Upper lobe of left lung (tissue), 6 donors: ENCODE results near the gene TAP2. TPM values are rescaled to one million over a fixed set of nuclear protein-coding genes. Genes with fewer than 3 reads are reported as not detected.
"Not testable (repeated sequence)": the region's sequence is repeated elsewhere in the genome, so short reads cannot be mapped to it uniquely, and the experiment has no call there.

ENCODE experiments used
- ATAC-seq, 2 donors: fragments of 200-7000 bp; cut with Tn5 transposase; one replicate each; pipeline ENCODE4 v1.9.1; 2022; ENCODE audit warnings: mild to moderate bottlenecking in 2 of 2, moderate library complexity in 2 of 2; ENCODE audit not compliant: low FRiP score in 2 of 2
- DNase-seq, 2 donors: peaks; one replicate each; pipeline ENCODE4 v3.0.0-alpha.2; 2019 to 2020
- H3K27ac ChIP-seq, 4 donors: fragments of 200-600 bp; sonication (generic); one replicate each; pipeline ENCODE4 v1.5.1; 2016 to 2019
- H3K27me3 ChIP-seq, 4 donors: fragments of 200-600 bp; sonication (generic); one replicate each; pipeline ENCODE4 v1.5.1; 2017 to 2019
- H3K36me3 ChIP-seq, 4 donors: fragments of 200-600 bp; sonication (generic); one replicate each; pipeline ENCODE4 v1.5.1; 2016 to 2019
- H3K4me1 ChIP-seq, 4 donors: fragments of 200-600 bp; sonication (generic); one replicate each; pipeline ENCODE4 v1.5.1; 2018 to 2019
- H3K4me3 ChIP-seq, 4 donors: fragments of 200-600 bp; sonication (generic); one replicate each; pipeline ENCODE4 v1.5.1; 2017 to 2019; ENCODE audit warnings: mild to moderate bottlenecking in 2 of 4, moderate library complexity in 1 of 4
- H3K9me3 ChIP-seq, 4 donors: fragments of 200-600 bp; sonication (generic); one replicate each; pipeline ENCODE4 v1.5.1; 2018 to 2019
- CTCF ChIP-seq, 6 experiments: fragments of 450-650 bp in 4 of 6; fragments of 200-600 bp in 2 of 6; sonication (generic) in 2 of 6; IDR thresholded peaks; one replicate each; pipeline ENCODE4 v1.5.1; 2016 to 2019; ENCODE audit warnings: antibody characterized with exemption in 6 of 6
- EP300 ChIP-seq, 4 donors: sonication (generic); formaldehyde crosslinking; IDR thresholded peaks; one replicate each; pipeline ENCODE4 v1.5.1; 2017; ENCODE audit warnings: antibody characterized with exemption in 4 of 4, control low read depth in 2 of 4
- POLR2A ChIP-seq, 4 donors: fragments of 450-650 bp; IDR thresholded peaks; one replicate each; pipeline ENCODE4 v1.5.1; 2016 to 2017; ENCODE audit warnings: antibody characterized with exemption in 4 of 4, mild to moderate bottlenecking in 2 of 4
- POLR2AphosphoS5 ChIP-seq, 2 donors: sonication (generic); formaldehyde crosslinking; IDR thresholded peaks; one replicate each; pipeline ENCODE4 v1.5.1; 2017; ENCODE audit warnings: antibody characterized with exemption in 2 of 2
- WGBS, 2 donors: methylation state at CpG; one replicate each; pipeline ENCODE4 v1.1.5; 2017 to 2018; 5-methylcytosine and 5-hydroxymethylcytosine counted together
- total RNA-seq, 6 donors: library from RNA; depleted of rRNA in 4 of 6; stranded (reverse); fragments of >200 nt in 4 of 6; gene quantifications; one replicate each; pipeline versions ENCODE4 v1.1.0 to v1.2.1, GENCODE V29; 2016 to 2021
- donor health status: DM: no; HTN: no; CAD: no; lungs with moderate emphysema.
- donor health status: DM: no; HTN: yes; CAD: no; lungs with severe emphysema.

Gene TAP2
- total RNA-seq, 6 donors from 2014 or later, result 17.6 to 266 (median 62.1) TPM

DNA sequence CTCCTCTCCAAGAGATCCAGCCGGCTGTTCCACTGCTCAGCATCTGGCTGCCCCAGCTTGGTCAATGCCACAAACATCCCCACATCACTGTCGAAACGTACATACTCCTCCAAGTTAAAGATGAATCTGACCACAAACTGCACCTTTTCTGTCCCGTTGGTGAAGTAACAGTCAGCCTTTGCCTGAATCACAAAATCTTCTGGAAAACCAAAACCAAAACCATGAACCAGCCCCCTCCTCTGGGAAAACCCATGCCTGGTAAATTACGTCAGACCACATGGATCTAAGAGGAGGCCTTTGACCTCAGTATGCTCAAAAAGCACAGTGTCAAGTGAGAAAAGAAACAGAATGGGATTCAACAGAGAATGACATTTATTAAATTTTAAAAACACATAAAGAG lies 23.4 kb downstream of the TAP2 start:
- Histone ChIP-seq H3K4me1 (no peaks in the 10 kb centered on the region), H3K9me3 (no peaks in the 10 kb centered on the region), H3K4me3 (no peak overlapping the region), H3K27me3 (no peaks in the 10 kb centered on the region), H3K27ac (no peak overlapping the region), H3K36me3 (no peaks in the 10 kb centered on the region)
- TF ChIP-seq EP300 (IDR thresholded peaks at IDR 0.05), result no peak
- TF ChIP-seq POLR2AphosphoS5 (IDR thresholded peaks at IDR 0.05), result no peak
- TF ChIP-seq CTCF (IDR thresholded peaks at IDR 0.05), result no peak
- no peak for TF ChIP-seq POLR2A (IDR thresholded peaks at IDR 0.05)
- ATAC-seq (peak in 1 of 2 donors; percentile 73), DNase-seq (no peak)
- 79 to 82% methylated on average over 5 of the region's 5 CpGs for WGBS, 2 donors

DNA sequence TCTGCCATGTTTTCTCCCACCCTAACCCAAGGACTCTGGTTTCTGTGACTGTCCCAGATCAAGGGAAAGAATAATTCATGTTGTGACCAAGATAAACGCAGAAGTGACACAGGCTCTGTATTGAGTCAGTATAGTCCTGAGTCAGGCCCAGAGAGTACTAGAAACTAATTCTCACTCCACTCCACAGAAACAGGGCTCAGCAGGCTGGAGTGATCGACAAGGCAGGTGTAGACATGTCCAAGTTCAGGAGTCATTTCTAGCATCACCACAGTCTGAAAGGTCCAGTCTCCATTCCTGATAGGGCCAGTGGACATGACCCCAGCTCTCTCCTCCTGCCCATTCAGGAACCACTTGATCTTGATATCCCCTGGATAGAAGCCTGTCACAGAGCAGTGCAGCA lies 24.4 kb downstream of the TAP2 start:
- Histone ChIP-seq H3K36me3 (no peaks in the 10 kb centered on the region), H3K4me3 (no peak overlapping the region), H3K27ac (no peak overlapping the region), H3K9me3 (no peaks in the 10 kb centered on the region), H3K4me1 (no peaks in the 10 kb centered on the region), H3K27me3 (no peaks in the 10 kb centered on the region)
- no peak for ATAC-seq
- WGBS, 2 donors, result 89 to 98% methylated on average over 2 of the region's 2 CpGs
- no peak for DNase-seq
- TF ChIP-seq CTCF (IDR thresholded peaks at IDR 0.05) (no peak), EP300 (IDR thresholded peaks at IDR 0.05) (no peak), POLR2AphosphoS5 (IDR thresholded peaks at IDR 0.05) (no peak), POLR2A (IDR thresholded peaks at IDR 0.05) (no peak)

GRCh38 chr6:32809171-32809570 lies 29.4 kb downstream of the TAP2 start:
- ATAC-seq, result no peak
- 2 to 43% methylated on average over 1 of the region's 1 CpG for WGBS, 2 donors
- no peak for TF ChIP-seq CTCF (IDR thresholded peaks at IDR 0.05)
- TF ChIP-seq POLR2AphosphoS5 (IDR thresholded peaks at IDR 0.05), result no peak
- TF ChIP-seq POLR2A (IDR thresholded peaks at IDR 0.05), result no peak
- no peak for TF ChIP-seq EP300 (IDR thresholded peaks at IDR 0.05)

GRCh38 chr6:32807020-32807580 lies 31.4 kb downstream of the TAP2 start:
- TF ChIP-seq CTCF (IDR thresholded peaks at IDR 0.05) (no peak), POLR2A (IDR thresholded peaks at IDR 0.05) (no peak), EP300 (IDR thresholded peaks at IDR 0.05) (no peak), POLR2AphosphoS5 (IDR thresholded peaks at IDR 0.05) (no peak)
- ATAC-seq (peak in 1 of 2 donors; percentile 15), DNase-seq (no peak)
- WGBS, 2 donors, result 85 to 86% methylated on average over 5 of the region's 5 CpGs
- Histone ChIP-seq H3K4me3 (no peak overlapping the region), H3K36me3 (no peaks in the 10 kb centered on the region), H3K27ac (no peak overlapping the region), H3K9me3 (no peaks in the 10 kb centered on the region), H3K4me1 (no peaks in the 10 kb centered on the region), H3K27me3 (no peaks in the 10 kb centered on the region)

More at GRCh38 chr6:32809171-32809570, 29.4 kb downstream of the TAP2 start:
- DNase-seq, result no peak
- Histone ChIP-seq H3K4me1 (no peaks in the 10 kb centered on the region), H3K36me3 (no peaks in the 10 kb centered on the region), H3K4me3 (no peak overlapping the region), H3K27me3 (no peaks in the 10 kb centered on the region), H3K9me3 (no peaks in the 10 kb centered on the region), H3K27ac (no peak overlapping the region)

- H3K27ac ChIP-seq, H3K4me1 ChIP-seq, H3K27me3 ChIP-seq, DNase-seq, H3K4me3 ChIP-seq, ATAC-seq, H3K9me3 ChIP-seq, H3K36me3 ChIP-seq: not testable (repeated sequence)
These were observed 33.1 kb downstream of the TAP2 start for GRCh38 chr6:32805404-32805803.
